ENCODE measurements around the gene TCP11L2. TPM values are rescaled to one million over a fixed set of nuclear protein-coding genes. Genes with fewer than 3 reads are reported as not detected.

Gene TCP11L2
- total and polyA plus RNA-seq, 9 of the 15 experiments (the other 6 are each of a cell fraction or from before 2014, with no cell fraction given): 0.39 to 4.5 (median 1.3) TPM

GRCh38 chr12:106300761-106301160 is 1.8 kb upstream of the TCP11L2 start (continued):
- no peak for TF ChIP-seq ATF4 (CRISPR knock-in tag; IDR thresholded peaks at IDR 0.05)
- no peak for TF ChIP-seq ZNF561 (CRISPR knock-in tag; conservative IDR thresholded peaks at IDR 0.05)
- no peak for TF ChIP-seq HMGXB4 (CRISPR knock-in tag; IDR thresholded peaks at IDR 0.05)
- no peak for TF ChIP-seq E2F1 (CRISPR knock-in tag; IDR thresholded peaks at IDR 0.05)
- no peak for TF ChIP-seq SREBF1 (IDR thresholded peaks at IDR 0.05; ENCODE audit: borderline replicate concordance, low read depth, low read length)
- no peak for TF ChIP-seq ZBTB8A (IDR thresholded peaks at IDR 0.05; ENCODE audit: partially characterized antibody)
- TF ChIP-seq ZNF175 (CRISPR knock-in tag; IDR thresholded peaks at IDR 0.05; ENCODE audit: low read depth): no peak
- no peak for TF ChIP-seq RBM39 (optimal IDR thresholded peaks at IDR 0.05; ENCODE audit: low read depth, low read length)
- TF ChIP-seq ZNF316 (IDR thresholded peaks at IDR 0.05): no peak
- no peak for TF ChIP-seq NFATC3 (IDR thresholded peaks at IDR 0.05)
- no peak for TF ChIP-seq CBFB (CRISPR knock-in tag; IDR thresholded peaks at IDR 0.05)
- TF ChIP-seq KDM4B (IDR thresholded peaks at IDR 0.05; ENCODE audit: borderline replicate concordance in 2 of 2, low read depth in 1 of 2): no peak
- TF ChIP-seq IRF2 (CRISPR knock-in tag; IDR thresholded peaks at IDR 0.05): no peak
- TF ChIP-seq PRDM10 (IDR thresholded peaks at IDR 0.05; ENCODE audit: partially characterized antibody): no peak
- no peak for TF ChIP-seq SAFB2 (IDR thresholded peaks at IDR 0.05; ENCODE audit: borderline replicate concordance, low read depth, low read length, severe bottlenecking)
- TF ChIP-seq HNRNPH1 (optimal IDR thresholded peaks at IDR 0.05; ENCODE audit: low read depth, low read length): no peak
- no peak for TF ChIP-seq SMARCA4 (IDR thresholded peaks at IDR 0.05)
- TF ChIP-seq FOSL1 (tag; conservative IDR thresholded peaks at IDR 0.05): peak; percentile 53; the same call in 1 of the 2 replicates
- TF ChIP-seq HMBOX1 (IDR thresholded peaks at IDR 0.05): no peak
- no peak for TF ChIP-seq NFRKB (IDR thresholded peaks at IDR 0.05; ENCODE audit: low read depth)
- no peak for TF ChIP-seq SETDB1 (IDR thresholded peaks at IDR 0.05; ENCODE audit: low read length)
- TF ChIP-seq ZBTB17 (CRISPR knock-in tag; IDR thresholded peaks at IDR 0.05): no peak
